GM18498 (cell line): ENCODE results near the gene SKP2.
"Not testable (repeated sequence)": the region's sequence is repeated elsewhere in the genome, so short reads cannot be mapped to it uniquely, and the experiment has no call there.

ENCODE experiments used
- ATAC-seq: cut with Tn5 transposase; IDR thresholded peaks from one replicate; pipeline ENCODE4 v1.9.1; 2021; ENCODE audit warnings: mild to moderate bottlenecking, moderate library complexity; ENCODE audit not compliant: unreplicated experiment

SKP2 gene

DNA sequence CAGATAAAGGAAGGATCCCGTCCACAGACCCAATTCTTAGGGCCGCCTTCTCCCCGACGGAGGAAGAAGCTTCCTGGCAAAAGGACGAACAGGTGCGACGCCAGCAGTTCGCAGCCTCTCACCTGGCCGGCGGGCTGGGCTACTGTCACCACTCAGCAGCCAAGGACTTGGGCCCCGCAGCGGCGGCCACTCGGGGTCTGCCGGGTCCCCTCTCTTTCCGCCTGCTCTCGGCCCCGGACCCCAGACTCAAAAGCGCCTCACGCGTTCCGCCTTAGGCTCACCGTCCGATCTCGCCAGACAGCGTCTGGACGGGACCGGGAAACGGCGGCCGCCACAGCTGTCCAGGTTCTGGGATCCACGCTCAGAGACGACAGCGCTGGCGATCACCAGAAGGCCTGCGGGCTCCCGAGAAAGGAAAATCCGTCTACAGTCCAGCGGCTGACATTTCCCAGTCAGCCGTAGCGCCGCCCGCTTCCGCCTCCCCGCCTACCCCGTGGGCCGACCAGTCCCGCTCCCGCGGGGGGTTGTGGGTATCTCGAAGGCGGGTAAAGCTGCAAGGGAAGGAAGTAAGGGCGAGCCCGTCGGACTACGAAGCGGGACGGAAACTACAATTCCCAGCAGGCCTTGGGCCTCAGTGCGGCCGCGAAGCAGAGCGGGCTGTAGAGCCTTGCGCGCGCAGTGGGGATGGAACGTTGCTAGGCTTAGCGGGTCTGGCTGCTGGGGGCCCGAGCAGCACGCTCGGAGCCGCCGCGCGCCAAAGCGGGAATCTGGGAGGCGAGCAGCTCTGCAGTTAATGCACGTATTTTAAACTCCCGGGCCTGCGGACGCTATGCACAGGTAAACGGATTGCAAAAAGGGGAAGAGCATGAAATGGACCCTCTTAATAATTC lies at the start of gene SKP2, which contains the start of gene LMBRD2:
SKP2 (plus strand) TSS at position 678 of the 890 bp plus-strand sequence; CDS start at position 830, 152 bp downstream.
LMBRD2 (minus strand) TSS at position 454 of the 890 bp plus-strand sequence. CDS start 8,538 bp downstream, outside the sequence.
- ATAC-seq = peak; percentile 98

DNA sequence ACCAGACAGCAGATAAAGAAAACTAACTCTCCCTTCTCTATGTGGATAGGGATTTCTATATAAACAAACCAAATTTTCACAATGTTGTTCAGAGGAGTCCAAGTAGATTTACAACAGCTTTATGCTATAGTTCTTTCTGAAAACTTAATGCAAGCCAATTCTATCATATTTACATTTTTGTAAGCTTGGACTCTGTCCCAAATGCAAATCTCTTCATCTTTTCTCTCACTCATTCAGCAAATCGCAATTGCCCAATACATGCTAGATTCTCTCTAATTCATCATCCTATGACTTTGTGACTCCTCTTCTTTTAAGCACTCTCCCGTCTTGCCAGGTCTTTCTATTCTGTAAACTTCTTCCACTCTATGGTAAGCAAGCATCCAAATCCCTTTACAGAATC lies 46.1 kb upstream of the SKP2 start:
- no peak for ATAC-seq

DNA sequence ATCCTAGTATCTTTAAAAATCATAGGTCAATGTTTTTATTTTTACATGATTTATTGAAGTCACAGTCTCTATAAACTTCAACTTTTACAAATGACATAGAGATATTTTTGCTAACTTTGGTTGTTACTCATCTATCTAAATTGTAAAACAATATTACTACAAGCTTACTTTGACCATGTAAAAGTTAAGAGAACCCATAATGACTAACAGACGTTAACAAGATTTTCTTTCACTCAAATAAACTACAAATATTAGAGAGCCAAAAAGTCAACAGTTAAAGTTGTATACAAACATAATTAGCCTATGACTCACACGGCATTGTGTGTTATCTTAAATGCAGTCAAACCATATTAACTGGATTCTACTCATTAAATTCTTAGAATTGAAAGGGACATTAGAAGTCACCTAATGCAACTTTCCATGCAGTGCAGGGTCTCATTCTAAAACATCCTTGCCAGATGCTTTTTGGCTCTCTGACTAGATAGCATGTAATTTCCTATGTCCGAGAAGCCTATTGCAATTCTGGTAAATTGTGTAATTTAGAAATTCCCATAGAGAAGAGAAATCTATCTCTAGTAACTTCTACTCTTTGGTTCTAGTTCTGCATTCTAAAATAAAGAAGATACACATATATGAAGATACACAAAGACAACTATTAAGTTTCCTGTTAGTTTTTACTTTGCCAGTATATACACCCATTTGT lies 43.0 kb upstream of the SKP2 start:
- ATAC-seq = no peak

DNA sequence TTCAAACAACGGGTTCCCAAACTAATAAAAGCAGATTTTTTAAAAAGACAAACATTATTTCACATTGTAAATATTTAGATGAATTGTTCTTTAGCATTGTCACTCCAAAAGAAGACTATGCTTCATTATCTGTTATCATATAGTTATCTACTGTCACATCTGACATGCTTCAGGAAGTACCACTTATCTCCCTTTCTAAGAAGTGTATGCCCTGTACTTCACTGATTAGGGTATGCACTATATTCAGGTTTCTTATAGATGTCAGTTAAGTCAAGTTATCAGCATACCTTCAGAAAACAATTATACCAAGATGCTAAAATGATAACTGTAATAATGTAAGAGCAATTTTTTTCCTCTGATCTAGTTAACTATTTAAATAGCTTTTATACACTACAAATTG lies 40.7 kb upstream of the SKP2 start:
- no peak for ATAC-seq

DNA sequence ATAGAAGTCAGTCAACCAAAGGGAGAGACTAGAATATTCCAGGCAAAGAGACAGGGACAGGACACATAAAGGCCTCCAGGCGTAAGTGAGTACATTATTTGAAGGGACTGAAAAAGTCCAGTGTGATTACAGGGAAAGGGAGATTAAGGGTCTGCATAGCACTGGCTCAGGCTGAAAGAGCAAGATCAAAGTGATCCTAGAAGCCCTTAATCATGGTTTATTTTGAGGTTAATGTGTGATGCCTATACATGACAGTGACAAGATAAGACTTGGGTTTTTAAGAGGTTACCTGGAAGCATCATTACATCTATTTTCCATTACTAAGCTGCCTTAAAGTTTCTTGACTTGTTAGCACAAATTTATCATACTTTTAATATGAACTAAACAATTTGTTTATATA lies 26.0 kb upstream of the SKP2 start:
- no peak for ATAC-seq

DNA sequence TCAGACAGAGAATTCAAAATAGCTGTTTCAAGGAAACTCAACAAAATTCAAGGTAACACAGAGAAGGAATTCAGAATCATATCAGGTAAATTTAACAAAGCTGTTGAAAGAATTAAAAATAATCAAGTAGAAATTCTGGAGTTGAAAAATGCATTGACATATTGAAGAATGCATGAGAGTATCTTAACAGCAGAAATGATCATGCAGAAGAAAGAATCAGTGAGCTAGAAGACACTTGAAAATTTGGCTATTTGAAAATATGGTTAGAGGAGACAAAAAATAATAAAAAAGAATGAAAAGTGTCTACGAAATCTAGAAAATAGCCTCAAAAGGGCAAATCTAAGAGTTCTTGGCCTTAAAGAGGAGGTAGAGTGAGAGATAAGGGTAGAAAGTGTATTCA lies 23.1 kb upstream of the SKP2 start:
- no peak for ATAC-seq

DNA sequence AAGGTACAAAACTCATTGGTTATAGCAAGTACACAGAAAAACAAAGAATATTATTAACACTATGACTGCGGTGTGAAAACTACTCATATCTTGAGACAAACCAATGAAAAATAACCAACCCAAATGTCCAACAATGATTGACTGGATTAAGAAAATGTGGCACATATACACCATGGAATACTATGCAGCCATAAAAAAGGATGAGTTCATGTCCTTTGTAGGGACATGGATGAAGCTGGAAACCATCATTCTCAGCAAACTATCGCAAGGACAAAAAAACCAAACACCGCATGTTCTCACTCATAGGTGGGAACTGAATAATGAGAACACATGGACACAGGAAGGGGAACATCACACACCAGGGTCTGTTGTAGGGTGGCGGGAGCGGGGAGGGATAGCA lies 22.2 kb upstream of the SKP2 start:
- ATAC-seq = not testable (repeated sequence)

DNA sequence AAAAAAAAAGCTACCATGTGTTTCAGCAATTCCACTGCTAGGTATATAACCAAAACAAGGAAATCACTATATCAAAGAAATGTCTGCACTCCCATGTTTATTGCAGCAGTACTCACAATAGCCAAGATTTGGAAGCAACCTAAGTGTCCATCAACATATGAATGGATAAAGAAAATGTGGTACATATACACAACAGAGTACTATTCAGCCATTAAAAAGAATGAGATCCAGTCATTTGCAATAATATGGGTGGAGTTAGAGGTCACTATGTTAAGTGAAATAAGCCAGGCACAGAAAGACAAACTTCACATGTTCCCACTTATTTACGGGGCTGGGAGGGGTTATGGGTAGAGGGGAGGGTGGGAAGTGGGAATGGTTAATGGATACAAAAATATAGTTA lies 18.9 kb upstream of the SKP2 start:
- not testable (repeated sequence) for ATAC-seq

DNA sequence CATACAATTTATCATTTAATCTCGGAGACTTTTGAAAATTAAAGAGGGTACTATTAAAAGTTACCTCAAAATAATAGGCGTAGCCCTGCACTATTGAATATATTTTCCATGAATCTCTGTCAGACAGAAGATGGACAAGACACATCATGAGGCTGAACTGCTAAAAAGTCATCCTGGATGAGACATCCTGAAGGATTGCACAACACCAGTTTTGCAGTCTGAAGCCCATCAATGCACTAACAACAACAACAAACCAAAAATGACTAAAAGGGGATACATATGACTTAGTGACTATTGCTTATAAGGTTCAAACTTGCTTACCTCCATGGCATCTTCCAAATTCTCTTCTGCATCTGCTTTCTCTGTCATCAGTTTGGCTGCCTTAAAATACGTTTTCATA lies 15.9 kb upstream of the SKP2 start:
- ATAC-seq = no peak

DNA sequence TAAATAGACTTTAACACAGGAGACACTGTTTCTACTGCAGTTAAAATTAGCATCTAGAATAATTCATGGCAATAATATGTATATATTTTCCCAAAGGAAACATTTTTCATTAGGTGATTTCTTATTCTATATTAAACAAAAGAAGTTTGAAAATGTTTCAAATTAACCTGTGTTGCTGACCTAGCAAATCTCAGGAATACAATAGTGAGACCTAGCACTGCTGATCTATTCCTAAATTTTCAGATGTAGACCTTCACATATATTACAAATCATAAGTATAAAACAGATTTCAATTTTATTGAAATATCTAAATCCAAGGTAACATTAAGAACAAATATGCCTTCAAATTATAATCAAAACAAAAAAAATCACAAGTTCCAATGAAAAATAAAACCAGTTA lies 15.3 kb upstream of the SKP2 start:
- ATAC-seq = no peak

DNA sequence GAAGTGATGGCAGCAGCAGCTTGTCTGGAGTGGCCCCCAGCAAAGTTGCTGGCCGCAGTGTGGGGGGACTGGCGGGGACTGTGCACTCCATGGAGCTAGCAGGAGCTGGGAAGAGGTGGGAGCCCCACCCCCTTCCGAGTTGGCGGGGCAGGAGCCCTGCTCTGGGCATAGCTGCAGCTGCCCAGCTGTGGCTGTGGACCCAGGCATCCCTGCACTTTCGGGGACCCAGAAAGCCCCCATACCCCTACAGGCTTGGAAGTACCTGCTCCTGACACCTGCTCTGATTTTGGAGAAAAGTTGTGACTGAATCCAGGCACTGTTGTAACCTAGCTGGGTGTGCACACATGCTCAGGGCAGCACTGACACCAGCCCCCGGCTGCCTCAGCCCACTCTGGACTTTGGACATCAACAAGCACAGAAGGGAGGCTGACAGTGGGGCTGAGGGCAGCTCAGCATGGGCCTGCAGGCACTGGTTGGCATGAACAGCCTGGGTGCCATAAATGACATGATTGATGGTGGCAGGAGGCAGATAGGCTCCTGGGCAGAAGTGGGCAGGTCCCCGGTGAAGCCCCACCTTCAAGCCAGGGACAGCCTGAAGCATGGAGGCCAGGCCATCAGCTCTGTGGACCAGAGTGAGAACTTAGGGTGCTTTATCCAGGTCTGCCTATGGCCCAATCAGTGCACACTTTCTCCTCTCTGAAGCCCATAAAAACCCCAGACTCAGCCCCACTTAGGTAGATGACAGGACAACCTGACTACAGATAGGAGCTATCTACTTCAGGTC lies 12.8 kb upstream of the SKP2 start:
- ATAC-seq = no peak

DNA sequence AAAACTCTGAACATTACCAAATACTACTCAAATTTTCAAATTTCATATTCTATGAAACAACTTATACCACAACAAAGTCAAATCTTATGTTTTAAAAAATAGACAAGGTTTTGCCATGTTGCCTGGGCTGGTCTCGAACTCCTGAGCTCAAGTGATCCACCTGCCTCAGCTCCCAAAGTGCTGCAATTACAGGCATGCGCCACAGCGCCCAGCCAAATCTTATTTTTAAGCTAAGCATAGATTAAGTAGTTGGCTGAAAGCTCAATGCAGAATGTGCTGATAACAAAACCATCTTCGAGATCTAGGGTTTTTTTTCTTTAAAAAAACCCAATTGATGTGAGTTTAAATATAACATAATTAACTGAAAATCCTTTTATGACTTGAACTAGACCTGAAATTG lies 6.6 kb upstream of the SKP2 start:
- ATAC-seq = no peak

DNA sequence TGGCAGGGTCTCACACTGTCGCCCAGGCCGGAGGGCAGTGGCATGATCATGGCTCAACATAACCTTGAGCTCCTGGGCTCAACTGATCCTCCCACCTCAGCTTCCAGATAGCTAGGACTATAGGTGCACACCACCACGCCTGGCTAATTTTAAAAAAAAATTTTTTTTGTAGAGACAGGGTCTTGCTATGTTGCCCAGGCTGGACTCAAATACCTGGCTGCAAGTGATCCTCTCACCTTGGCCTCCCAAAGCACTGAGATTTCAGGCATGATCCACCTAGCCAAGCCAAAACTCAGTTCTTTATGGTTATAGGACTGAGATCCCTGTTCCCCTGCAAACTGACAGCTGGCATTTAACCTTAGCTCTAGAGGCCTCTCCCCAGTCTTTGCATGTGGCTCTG lies 5.5 kb upstream of the SKP2 start:
- no peak for ATAC-seq

DNA sequence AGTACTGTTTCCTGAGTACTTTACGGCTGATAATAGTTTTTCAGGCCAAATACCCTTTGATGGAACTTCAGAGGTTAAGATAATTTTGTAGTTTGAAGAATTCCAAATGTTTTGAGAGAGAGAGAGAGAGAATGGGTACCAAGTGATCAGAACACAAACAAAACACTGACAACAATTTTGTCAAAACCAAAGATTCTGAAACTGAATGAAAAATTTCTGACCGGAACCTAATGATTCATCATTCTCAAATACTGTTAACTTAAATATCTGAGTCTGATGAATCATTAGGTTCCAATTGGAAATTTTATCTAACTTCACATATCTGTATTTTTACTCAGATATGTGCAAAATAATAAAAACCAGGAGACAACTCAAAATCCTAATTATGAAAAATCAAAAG lies 4.2 kb upstream of the SKP2 start:
- ATAC-seq = no peak

DNA sequence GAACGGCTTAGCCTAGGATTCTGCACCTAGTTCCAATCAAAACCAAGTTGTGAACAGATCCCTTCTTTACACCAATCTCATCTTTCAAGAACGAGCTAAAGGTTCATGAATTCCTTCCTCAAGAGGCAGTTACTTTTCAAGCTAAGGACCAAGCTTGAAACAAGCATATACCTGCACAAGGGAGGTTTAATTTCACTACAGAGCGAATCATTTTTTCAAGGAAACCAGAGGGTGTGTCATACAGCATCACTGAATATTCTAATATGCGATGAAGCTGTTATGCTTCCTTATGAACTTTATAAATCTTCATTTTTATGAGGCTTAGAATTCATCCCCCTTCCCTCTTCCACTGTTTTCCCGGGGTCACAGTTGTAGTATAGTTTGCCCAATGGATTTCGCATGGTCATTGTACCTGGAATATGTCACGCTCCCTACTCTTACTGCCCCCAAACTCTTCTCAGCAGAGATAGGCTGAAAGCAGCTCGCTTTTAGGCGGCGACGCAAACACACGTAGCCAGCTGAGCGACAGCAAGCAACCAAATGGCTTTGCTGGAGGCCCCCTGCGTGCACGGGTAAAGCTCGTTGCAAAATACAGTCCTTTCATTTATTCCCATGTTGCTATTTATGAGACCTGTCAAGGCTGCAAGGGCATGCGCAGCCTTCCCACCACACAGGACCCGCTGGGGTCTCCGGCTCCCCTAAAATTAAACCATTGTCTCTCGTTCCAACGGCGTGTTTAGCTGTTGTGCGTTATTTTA lies 1.1 kb upstream of the SKP2 start:
- peak; percentile 30 for ATAC-seq

DNA sequence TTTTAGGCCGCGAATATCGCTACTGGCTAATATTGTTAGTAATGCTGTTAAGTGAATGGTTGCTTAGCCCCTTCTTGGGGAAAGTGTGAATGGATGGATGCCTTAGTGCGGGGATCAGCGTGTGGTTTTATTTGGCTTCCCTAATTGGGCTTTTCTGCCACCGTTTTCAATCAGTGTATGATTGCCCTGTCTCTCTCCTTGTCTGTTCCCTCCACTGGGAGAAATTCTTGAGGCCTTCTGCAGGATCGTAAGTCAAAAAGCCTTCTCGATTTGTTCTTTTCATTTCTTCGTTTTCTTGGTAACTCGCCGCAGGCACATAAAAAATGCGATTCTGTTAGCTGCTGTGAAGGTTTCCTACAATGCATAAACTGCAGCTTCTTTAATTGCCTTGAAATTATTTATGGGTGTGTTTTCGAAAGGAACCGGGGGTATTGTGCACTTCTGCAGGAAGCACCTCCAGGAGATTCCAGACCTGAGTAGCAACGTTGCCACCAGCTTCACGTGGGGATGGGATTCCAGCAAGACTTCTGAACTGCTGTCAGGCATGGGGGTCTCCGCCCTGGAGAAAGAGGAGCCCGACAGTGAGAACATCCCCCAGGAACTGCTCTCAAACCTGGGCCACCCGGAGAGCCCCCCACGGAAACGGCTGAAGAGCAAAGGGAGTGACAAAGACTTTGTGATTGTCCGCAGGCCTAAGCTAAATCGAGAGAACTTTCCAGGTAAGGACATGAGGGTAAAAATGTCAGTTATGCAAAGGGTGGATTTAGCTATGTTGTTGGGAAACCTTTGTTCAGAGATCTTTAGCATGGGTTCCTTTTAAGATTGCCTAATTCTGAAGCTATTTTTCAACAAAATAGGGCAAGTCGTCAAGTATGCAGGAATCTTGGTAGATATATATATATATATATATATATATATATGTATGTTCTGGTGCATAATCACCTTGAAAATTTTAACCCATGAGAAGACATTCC lies 700 bp downstream of the SKP2 start:
- ATAC-seq = peak; percentile 2

DNA sequence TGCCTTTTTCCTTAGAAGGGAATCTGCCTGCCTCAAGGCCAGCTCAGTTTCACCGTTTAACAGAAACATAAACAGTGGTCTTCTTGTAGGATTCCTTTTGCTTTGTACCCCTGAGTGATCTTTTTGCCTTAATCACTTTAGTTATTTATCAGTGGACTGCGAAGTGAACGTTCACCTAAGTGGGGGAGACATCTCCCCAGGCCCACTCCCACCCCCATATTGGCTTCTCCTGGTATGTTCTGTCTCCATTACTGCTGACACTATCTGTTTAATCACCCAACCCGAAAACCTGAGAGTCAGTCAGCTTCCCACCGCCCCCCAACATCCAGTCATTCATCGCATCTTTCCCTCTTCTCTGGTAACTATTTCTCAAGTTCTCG lies 1.4 kb downstream of the SKP2 start:
- ATAC-seq = no peak

DNA sequence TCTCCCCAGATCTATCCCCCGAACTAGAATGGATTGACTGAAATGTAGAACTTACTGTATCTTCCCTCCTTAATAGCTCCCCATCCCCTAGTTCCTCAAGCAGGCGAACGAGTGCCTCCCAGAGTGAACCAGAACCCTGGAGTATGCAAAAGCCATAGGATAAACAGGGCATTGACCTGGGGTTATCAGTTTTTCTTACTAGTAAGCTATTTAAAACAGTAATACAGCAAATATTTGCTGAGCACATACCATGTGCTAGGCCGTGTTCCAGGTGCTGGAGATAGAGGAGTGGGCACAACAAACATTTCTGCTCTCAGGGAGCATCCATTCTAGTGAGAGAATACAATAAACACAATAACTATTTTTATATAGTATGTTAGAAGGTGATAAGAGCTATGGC lies 1.8 kb downstream of the SKP2 start:
- ATAC-seq = no peak

DNA sequence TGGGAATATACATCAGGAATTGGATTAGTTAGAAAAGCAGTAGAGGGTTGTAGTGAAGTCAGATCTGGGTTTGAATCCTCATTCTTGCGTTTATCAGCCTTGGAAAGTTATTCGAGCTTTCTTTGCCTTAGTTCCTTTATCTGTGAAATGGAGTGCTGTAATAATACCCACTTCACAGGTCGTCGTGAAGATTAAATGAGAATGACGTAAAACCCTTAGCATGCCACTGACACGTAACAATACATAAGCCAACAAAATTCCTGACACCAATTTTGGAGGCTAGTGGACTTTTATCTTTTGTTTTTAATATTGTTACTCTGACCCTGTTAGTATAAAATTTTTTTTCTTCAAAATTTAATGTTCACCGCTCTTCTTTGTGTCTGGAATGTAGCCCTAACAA lies 3.4 kb downstream of the SKP2 start:
- ATAC-seq = no peak
